Daoy (cell line): ENCODE data around the gene IRF5. TPM values are rescaled to one million over a fixed set of nuclear protein-coding genes. Genes with fewer than 3 reads are reported as not detected.
"Not testable (repeated sequence)": the region's sequence is repeated elsewhere in the genome, so short reads cannot be mapped to it uniquely, and the experiment has no call there.

Experiments
- DNase-seq: peaks from one replicate; pipeline ENCODE4 v3.0.0-alpha.2; 2015; ENCODE audit warnings: low read depth
- total RNA-seq: library from RNA; depleted of rRNA; stranded (reverse); fragments of >200 nt; shearing (Covaris generic); gene quantifications from 2 replicates; pipeline ENCODE4 v1.2.3, GENCODE V29; 2014; rRNA removed

IRF5 gene
- total RNA-seq, 1 experiment from 2014 or later, result 2.2 TPM

DNA sequence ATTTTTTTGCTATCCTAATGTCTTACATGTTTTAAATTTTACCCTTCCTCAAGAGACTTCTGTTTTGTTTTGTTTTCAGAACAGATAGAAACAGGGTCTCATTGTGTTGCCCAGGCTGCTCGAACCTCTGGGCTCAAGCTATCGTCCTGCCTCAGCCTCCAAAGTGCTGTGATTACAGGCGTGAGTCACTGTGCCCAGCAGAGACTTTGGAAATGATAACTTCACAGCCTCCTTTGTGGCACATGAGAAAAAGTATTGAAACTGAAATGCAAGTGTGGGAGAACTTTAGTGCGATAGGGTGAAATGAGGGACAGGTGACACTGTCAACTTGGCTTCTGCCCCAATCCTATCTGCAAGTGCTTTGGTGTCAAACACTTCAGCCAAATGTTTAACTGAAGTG is 21.6 kb downstream of the IRF5 start:
- DNase-seq, result no peak

DNA sequence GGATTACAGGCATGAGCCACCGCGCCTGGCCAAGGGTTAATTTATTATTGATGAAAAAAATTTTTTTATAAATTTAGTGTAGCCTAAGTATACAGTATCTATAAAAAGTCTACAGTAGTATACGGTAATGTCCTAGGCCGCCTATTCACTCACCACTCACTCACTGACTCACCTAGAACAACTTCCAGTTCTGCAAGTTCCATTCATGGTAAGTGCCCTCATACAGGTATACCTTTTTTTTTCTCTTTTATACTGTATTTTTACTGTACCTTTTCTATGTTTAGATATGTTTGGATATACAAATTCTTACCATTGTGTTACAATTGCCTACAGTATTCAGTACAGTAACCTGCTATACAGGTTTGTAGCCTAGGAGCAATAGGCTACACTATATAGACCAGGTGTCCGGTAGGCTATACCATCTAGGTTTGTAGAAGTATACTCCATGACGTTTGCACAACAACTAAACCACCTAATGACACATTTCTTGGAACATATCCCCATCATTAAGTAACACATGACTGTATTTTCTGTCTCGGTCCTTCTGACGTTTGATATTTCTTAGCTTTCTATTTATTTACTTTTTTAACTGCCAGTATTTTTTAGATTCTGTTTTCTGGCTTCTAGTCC is 23.4 kb downstream of the IRF5 start:
- no peak for DNase-seq

DNA sequence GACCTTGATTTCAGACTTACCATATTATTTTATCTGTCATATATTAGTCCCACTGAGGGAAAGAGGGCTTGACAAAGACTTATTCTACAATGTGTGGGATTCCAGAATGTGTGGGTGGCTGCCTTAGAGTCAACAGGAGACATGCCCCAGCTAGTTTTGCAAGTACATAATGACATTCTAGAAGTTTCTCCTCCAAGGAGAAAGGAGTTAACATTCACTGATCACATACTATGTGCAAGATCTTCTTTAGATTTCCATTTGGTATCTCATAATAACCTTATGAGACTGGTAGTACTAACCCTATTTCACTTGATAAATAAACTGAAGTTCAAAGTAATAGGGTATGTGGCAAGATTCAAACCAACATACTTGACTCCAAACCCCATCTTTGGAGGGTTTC is 25.2 kb downstream of the IRF5 start:
- no peak for DNase-seq

DNA sequence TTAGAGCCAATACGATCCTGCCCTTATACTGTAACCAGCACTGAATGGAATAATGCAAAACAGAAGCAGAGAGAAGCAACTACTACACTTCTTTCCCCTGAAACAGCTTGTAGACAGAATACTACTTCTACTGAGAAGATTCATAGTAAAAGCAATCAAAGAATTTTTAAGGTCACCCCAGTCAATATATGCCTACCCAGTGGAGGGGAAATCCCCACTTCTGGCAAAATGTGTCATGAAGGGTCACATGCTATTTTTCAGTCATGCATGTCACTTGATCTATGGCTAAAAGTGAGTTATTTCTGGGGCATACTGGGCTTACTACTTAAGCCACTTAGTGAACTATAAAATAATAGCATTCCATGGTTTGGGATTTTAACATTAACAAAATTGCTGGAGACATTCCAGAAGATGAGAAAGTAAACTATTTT is 25.6 kb downstream of the IRF5 start:
- DNase-seq, result peak; percentile 27

DNA sequence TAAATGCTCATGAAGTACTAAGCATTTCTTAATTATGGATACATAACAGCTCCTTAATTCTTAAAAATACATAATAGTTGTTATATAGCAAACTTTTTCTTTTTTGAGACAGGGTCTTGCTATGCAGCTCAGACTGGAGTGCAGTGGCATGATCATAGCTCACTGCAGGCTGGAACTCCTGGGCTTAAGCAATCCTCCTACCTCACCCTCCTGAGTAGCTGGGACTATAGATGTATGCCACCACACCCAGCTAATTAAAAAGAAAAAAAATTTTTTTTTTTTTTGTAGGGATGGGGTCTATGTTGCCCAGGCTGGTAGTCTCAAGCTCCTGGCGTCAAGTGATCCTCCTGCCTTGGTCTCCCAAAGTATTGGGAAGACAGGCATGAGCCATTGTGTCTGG is 30.9 kb downstream of the IRF5 start:
- DNase-seq, result no peak

DNA sequence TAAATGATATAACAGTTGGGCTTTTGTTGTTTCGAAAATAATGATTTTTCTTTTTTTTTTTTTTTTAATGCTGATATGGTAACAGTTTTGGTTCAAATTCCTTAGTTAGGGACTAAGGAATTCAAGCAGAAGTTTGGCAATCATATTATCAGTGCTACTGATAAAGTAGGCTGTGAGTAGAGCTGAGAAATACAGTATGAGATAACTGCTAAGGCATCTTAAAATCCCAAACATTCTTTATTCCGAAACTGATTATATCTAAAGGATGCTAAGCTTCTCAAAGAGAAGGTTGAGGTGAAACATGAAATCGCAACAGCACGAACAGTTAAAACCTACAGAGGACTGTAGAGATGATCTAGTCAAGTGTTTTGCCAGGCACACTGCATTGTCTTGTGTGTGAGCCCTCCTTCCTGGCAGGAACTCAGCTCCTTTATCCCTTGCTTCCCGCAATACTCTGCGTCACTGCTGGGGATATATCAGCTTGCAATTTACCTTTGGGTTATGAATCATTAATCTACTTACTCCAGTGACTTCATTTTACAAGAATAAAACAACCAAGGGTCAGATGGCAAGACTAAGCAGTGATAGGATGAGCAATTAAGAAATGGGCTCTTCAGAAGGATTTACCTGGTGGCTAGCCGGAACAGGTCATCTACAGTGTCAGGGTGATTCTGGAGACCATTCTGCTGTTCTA is 36.7 kb downstream of the IRF5 start:
- DNase-seq, result no peak

DNA sequence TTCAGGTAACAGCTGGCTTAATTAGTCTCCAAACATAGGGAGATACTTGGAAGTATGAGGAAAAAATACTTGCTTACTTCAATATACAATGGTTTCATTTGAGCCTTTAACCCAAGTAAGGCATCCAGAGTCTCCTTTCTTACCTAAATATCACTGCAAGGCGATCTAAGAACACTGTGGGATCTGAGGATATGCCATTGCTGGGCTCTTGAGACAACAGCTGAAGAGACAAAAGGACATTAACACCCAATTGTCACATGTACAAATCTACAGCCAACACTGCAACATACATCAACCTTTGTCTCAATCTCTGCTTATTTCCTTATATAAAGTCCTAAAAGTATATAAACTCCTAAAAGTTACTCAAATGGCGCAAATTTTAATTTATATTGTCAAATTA is 44.4 kb downstream of the IRF5 start:
- DNase-seq, result no peak

DNA sequence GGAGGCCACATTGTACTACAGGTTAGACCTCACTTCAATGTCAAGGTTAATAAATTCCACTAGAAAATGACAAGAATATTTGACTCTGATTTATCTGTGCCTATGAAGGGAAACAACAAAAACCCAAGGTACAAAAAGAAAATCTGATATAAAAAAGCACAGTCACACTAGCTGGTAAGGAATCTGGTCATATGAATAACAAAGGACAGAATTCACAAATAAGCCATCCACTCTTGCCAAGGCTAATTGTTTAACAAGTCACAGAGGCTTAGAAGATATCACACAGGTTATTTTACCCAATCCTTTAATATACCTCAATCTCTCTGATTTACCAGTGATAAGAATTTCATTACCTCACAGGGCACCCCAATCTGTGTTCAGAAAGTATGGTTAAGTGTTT is 47.9 kb downstream of the IRF5 start:
- no peak for DNase-seq

DNA sequence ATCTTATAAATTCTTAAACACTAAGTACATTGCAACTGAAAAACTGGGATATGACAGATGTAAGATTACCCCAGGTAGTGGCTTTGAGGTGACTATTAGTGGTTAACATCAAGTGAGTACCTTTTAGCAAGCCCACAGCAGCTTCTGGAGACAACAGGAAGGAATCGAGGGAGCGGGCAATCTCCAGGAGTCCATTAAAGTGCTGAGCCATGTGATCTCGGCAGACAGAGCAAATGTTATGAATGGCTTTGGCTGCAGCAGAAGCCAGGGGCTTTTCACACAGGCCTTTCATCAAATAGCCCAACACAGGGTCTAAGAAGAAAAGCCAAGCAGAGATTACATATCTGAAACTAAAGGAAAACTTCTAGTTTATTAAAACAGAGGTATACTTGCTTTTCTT is 48.9 kb downstream of the IRF5 start:
- DNase-seq, result no peak

DNA sequence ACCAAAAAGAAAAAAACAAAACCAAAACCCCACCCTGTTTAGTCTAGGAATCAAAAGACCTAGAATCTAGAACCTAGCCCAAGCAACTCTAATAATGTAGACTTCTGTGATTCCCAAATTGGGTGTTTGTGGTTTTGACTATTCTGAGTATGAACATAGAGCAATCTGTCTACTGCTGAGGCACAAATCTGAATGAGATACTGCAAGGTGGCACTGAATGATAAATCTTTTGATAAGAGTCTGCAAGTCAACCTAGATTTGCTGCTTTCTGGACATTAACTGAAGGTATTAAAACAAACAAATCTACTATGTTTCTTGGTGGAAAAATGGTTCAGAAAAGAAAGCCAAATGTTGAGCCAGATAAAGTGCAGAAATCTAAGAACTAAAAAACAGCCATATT is 50.6 kb downstream of the IRF5 start:
- no peak for DNase-seq

DNA sequence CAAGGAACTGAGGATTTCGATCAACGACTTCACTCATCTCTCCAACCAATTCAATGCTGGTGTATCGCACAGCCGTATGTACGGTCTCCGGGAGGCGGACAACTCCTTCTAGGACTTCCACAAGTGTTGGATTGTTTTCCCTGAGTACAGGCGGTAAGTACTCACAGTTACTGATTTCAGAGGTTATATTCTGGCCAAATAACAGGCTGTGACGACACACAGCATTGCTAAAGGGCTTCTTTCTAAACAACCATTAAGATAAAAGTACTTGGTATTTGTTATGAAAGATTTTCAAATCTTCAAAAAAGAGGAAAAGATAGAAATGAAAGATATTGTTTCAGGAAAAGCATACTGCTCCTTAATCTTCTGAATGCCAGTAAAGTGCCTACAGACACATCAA is 52.2 kb downstream of the IRF5 start:
- DNase-seq, result no peak

DNA sequence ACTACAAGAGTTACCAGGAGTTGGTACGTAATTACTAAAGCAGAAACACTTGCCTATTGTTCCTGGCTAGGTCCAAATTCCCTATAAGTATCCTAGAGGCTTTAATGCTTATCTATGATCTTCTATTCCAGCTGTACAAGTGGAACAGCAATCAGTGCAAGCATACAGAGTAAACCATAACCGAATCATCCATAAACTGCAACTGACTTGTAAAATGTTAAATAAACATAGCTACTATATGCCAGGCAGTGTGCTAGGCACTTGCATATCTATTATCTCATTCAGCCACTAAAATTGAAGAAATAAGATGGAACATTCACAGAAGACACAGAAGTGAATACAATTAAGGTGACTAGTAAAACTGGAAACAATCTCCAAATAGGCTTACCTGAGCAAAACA is 55.7 kb downstream of the IRF5 start:
- no peak for DNase-seq

DNA sequence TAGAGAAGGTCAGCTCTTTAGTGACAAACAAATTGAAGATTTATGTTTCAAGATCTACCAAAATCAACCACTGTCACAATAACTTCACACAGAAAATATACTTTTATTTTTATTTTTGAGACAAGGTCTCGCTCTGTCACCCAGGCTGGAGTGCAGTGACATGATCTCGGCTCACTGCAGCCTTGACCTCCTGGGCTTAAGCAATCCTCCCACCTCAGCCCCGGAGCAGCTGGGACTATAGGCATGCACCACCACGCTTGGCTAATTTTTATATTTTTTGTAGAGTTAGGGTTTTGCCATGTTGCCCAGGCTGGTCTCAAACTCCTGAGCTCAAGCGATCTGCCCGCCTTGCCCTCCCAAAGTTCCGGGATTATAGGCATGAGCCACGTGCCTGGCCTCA is 56.8 kb downstream of the IRF5 start:
- not testable (repeated sequence) for DNase-seq

DNA sequence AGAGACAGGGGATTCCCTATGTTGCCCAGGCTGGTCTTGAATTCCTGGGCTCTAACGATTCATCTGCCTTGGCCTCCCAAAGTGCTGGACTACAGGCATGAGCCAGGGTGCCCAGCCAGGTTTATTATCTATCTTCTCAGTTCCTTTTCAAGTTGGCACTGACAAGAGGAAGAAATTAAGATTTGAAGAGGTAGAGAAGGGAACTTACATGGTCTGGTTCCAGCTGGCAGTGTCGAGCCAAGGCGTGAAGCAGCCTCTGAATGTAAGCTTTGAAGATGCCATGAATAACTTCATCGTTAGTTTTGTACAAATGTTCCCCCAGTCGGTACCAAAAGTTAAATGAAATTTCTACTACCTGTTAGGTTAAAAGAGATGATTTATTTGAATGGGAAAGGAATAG is 59.5 kb downstream of the IRF5 start:
- DNase-seq, result no peak

Other genes with a start within 250 kb of the IRF5 start
- gene CALU, start 198.6 kb upstream of the IRF5 start, total RNA-seq, result 594 and 622 TPM in 2 replicates
- gene OPN1SW, start 162.1 kb upstream of the IRF5 start, total RNA-seq, result not detected in 2 replicates
- 7.7 and 8.9 TPM in 2 replicates for gene CCDC136, start 146.0 kb upstream of the IRF5 start, total RNA-seq
- 67.5 and 81.1 TPM in 2 replicates for gene FLNC, start 107.5 kb upstream of the IRF5 start, total RNA-seq
- 103 and 130 TPM in 2 replicates for gene ATP6V1F, start 75.1 kb upstream of the IRF5 start, total RNA-seq
- gene KCP, start 27.2 kb upstream of the IRF5 start, total RNA-seq, result 0.06 and 0.48 TPM in 2 replicates
- gene TNPO3, start 117.2 kb downstream of the IRF5 start, total RNA-seq, result 135 and 137 TPM in 2 replicates
- gene TSPAN33, start 206.8 kb downstream of the IRF5 start, total RNA-seq, result 15.1 and 17.7 TPM in 2 replicates